Measurements from ENCODE around the gene RABIF. TPM values are rescaled to one million over a fixed set of nuclear protein-coding genes. Genes with fewer than 3 reads are reported as not detected.

RABIF gene
- total RNA-seq, 4 donors from 2014 or later = 3.8 to 7.6 (median 6.0) TPM

- intact Hi-C loops (cut with DNase I; ENCODE audit: low total_unique reads) = no loop called here
- H3K27me3 ChIP-seq = no peaks in the 10 kb centered on the region
- no peaks in the 10 kb centered on the region for H3K36me3 ChIP-seq
- TF ChIP-seq POLR2A (IDR thresholded peaks at IDR 0.05) = no peak
- TF ChIP-seq, protein P1, sequence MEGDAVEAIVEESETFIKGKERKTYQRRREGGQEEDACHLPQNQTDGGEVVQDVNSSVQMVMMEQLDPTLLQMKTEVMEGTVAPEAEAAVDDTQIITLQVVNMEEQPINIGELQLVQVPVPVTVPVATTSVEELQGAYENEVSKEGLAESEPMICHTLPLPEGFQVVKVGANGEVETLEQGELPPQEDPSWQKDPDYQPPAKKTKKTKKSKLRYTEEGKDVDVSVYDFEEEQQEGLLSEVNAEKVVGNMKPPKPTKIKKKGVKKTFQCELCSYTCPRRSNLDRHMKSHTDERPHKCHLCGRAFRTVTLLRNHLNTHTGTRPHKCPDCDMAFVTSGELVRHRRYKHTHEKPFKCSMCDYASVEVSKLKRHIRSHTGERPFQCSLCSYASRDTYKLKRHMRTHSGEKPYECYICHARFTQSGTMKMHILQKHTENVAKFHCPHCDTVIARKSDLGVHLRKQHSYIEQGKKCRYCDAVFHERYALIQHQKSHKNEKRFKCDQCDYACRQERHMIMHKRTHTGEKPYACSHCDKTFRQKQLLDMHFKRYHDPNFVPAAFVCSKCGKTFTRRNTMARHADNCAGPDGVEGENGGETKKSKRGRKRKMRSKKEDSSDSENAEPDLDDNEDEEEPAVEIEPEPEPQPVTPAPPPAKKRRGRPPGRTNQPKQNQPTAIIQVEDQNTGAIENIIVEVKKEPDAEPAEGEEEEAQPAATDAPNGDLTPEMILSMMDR (IDR thresholded peaks at IDR 0.05) = no peak
- H3K27ac ChIP-seq = no peak overlapping the region
- H3K4me1 ChIP-seq = no peaks in the 10 kb centered on the region
- DNase-seq = no peak
- H3K9me3 ChIP-seq = no peaks in the 10 kb centered on the region
- no peak overlapping the region for H3K4me3 ChIP-seq
These were observed 44.7 kb downstream of the RABIF start for GRCh38 chr1:202844259-202844658.

- intact Hi-C loops (cut with DNase I; ENCODE audit: low total_unique reads) = no loop called here
- no peaks in the 10 kb centered on the region for H3K4me1 ChIP-seq
- no peak overlapping the region for H3K4me3 ChIP-seq
- H3K27me3 ChIP-seq = no peaks in the 10 kb centered on the region
- H3K9me3 ChIP-seq = no peaks in the 10 kb centered on the region
- no peak for DNase-seq
- no peaks in the 10 kb centered on the region for H3K36me3 ChIP-seq
- TF ChIP-seq POLR2A (IDR thresholded peaks at IDR 0.05) = no peak
- TF ChIP-seq, protein P1 (IDR thresholded peaks at IDR 0.05) = no peak
- no peak overlapping the region for H3K27ac ChIP-seq
These were observed 45.9 kb downstream of the RABIF start for GRCh38 chr1:202843081-202843480.

DNA sequence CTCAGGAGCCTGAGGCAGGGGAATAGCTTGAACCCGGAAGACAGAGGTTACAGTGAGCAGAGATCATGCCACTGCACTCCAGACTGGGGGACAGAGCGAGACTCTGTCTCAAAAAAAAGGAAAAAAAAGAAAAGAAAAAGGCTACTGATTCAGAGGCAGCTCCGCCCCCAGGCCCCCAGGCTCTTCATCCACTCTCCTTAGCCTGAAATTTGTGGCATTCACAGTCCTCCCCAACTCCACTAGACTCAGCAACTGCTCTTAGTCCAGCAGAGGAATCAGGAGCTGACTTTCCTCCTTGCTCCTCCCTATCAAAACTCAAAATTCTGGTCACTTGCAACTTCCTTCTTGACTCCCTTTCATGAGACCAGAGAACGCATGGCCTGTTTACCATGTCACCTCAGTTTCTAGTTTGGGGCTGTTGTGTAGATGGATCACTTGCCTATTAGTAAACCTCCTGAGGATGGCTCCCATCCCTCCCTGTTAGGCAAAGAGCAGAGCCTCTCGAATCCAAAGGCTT lies 51.1 kb downstream of the RABIF start:
- intact Hi-C loops (cut with DNase I; ENCODE audit: low total_unique reads) = no loop called here
- TF ChIP-seq, protein P1 (IDR thresholded peaks at IDR 0.05) = no peak
- no peak for TF ChIP-seq POLR2A (IDR thresholded peaks at IDR 0.05)
- Histone ChIP-seq H3K4me1 (no peaks in the 10 kb centered on the region), H3K27ac (no peak overlapping the region), H3K27me3 (no peaks in the 10 kb centered on the region), H3K4me3 (no peak overlapping the region), H3K9me3 (no peaks in the 10 kb centered on the region), H3K36me3 (no peaks in the 10 kb centered on the region)
- no peak for DNase-seq

GRCh38 chr1:202836623-202837403 lies 52.1 kb downstream of the RABIF start:
- no peaks in the 10 kb centered on the region for H3K4me1 ChIP-seq
- no peak overlapping the region for H3K4me3 ChIP-seq
- no peak overlapping the region for H3K27ac ChIP-seq
- no peaks in the 10 kb centered on the region for H3K9me3 ChIP-seq
- H3K36me3 ChIP-seq = no peaks in the 10 kb centered on the region
- intact Hi-C loops (cut with DNase I; ENCODE audit: low total_unique reads) = no loop called here
- no peaks in the 10 kb centered on the region for H3K27me3 ChIP-seq
- TF ChIP-seq POLR2A (IDR thresholded peaks at IDR 0.05) = no peak
- TF ChIP-seq, protein P1 (IDR thresholded peaks at IDR 0.05) = no peak
- no peak for DNase-seq

GRCh38 chr1:202835548-202836072 lies 53.3 kb downstream of the RABIF start:
- no peaks in the 10 kb centered on the region for H3K4me1 ChIP-seq
- H3K9me3 ChIP-seq = no peaks in the 10 kb centered on the region
- no peak for DNase-seq
- H3K27ac ChIP-seq = no peak overlapping the region
- no peak for TF ChIP-seq POLR2A (IDR thresholded peaks at IDR 0.05)
- TF ChIP-seq, protein P1 (IDR thresholded peaks at IDR 0.05) = no peak
- intact Hi-C loops (cut with DNase I; ENCODE audit: low total_unique reads) = no loop called here
- H3K27me3 ChIP-seq = no peaks in the 10 kb centered on the region
- H3K36me3 ChIP-seq = no peaks in the 10 kb centered on the region
- no peak overlapping the region for H3K4me3 ChIP-seq
